ENCODE results near the gene AGO3.
"Not testable (repeated sequence)": the region's sequence is repeated elsewhere in the genome, so short reads cannot be mapped to it uniquely, and the experiment has no call there.

The AGO3 gene

DNA sequence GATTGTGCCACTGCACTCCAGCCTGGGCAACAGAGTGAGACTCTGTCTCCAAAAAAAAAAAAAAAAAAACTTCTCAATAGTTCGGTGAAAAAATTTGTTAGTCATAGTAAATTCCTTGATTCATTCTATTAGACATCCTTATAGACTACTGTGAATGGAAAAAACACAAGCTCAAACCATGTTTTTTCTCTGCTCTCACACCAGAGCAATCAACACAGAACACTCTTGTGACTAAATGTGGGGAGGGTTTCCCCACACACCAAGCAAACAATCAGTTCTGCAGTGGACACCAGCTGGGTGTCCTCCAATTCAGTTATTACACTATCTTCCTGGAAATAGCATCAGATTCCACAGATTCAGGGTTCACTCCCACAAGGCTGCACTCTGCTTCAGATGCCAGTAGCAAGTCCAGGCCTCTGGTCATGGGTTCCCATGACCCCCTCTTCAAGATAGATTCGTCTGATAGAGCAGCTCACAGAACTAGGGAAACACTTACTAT is 83.9 kb downstream of the AGO3 start:
- DNase-seq: no peak

DNA sequence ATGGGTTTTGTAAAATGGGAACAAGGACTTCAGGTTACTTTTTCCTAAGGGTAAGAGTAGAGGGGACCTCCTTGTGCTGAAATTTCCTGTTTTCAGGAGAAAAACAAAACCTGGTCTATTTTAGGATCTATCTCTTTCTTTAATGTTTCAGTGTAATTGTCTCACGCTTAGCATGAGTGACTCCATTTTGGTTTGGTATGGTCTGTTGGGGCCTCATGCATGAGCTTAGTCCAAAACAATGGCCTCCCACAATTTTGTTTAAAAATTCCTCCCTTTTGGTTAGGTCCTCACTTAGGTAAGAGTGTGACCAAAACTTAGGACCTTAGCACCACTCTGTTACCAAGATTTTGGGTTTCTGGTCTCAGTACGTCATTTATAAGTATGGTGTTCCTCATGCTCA is 85.8 kb downstream of the AGO3 start:
- no peak for DNase-seq

DNA sequence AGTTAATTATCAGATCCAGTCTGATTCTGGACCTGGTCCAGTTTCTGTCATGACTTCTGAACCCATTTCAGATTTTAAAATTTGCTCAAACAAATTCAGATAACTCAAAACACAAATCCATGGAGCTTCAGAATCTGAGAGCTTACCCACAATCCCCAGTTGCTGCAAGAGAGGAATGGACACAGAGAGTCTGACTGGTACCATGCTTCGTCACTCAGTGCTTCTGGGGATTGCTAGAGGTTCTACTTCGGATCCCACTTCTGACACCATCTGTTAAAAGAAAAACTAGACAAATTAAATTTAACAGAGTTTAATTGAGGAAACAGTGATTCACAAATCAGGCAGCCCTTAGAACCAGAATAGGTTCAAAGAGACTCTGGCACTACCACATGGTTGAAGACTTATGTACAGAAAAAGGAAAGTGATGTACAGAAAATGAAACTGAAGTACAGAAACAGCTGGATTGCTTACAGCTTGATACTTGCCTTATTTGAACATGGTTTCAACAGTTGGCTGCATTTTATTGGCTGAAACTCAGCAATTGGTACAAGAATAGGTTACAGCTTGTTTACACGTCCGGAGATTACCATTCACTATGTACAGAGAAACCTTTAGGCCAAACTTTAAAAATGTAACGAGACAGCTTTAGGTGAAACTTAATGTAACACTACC is 92.3 kb downstream of the AGO3 start:
- no peak for DNase-seq

DNA sequence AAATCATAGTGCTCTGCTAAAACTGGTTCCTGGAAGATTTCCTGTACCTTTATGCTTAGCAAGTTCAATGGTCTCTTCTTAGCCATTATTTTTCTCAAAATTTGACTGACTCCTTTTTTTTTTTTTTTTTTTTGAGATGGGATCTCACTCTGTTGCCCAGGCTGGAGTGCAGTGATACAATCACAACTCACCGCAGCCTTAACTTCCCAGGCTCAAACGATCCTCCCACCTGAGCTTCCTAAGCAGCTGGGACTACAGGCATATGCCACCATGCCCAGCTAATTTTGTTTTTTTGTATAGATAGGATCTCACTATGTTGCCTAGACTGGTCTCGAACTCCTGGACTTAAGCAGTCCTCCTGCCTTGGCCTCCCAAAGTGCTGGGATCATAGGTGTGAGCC is 93.1 kb downstream of the AGO3 start:
- DNase-seq: not testable (repeated sequence)

- no peak for DNase-seq
These were observed 93.9 kb downstream of the AGO3 start for GRCh38 chr1:36024847-36025246.

- DNase-seq: no peak
These were observed 96.9 kb downstream of the AGO3 start for GRCh38 chr1:36027766-36028165.

DNA sequence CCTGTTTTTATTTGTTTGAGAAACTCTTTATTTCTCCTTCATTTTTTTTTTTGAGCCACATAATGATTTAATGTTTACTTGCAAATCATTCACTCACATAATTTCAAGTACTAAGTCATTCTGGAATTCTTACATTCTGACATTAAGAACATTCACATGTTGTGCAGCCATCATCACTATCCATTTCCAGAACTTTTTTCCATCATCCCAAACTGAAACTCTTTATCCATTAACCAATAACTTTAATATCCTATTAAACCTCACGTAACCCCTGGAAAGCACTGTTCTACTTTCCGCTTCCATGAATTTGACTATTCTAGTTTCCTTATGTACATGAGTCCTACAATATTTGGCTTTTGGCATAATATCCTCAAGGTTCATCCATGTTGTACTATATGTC is 100.5 kb downstream of the AGO3 start:
- no peak for DNase-seq

DNA sequence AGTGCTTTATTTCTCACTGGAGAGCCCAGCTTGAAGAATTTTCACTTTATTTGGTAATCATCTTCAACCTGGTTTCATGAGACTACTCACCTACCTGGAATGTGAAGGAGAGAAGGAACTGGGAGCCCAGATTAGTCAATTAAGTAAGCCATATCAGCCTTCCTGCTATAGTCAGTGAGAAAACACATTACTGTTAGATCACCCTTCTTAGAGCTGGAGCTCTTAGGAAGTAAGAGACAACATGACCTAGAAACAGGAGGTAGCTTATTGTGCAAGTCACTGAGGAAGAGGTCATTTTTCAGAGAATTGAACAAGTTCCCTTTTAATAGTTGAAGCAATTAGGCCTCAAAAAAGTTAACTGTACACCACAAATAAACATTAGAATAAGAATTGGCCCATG is 103.8 kb downstream of the AGO3 start:
- no peak for DNase-seq

GRCh38 chr1:36035154-36035553 is 104.2 kb downstream of the AGO3 start:
- DNase-seq: no peak

- DNase-seq: no peak
These were observed 109.3 kb downstream of the AGO3 start for GRCh38 chr1:36040238-36040637.

- no peak for DNase-seq
These were observed 120.9 kb downstream of the AGO3 start for GRCh38 chr1:36051821-36052220.

DNA sequence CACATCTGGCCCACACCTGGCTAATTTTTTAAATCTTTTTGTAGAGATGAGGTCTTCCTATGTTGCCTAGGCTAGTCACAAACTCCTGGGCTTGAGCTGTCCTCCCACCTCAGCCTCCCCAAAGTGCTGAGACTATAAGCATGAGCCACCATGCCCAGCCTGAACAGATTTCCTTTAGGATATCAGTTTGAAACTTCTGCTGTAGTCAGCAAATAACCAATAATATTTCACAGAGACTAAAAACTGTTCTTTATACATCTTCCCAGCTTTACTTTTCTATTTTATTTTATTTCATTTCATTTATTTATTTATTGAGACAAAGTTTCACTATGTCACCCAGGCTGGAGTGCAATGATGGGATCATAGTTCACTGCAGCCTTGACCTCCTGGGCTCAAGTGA is 123.1 kb downstream of the AGO3 start:
- no peak for DNase-seq

- no peak for DNase-seq
These were observed 124.8 kb downstream of the AGO3 start for GRCh38 chr1:36055706-36056105.

DNA sequence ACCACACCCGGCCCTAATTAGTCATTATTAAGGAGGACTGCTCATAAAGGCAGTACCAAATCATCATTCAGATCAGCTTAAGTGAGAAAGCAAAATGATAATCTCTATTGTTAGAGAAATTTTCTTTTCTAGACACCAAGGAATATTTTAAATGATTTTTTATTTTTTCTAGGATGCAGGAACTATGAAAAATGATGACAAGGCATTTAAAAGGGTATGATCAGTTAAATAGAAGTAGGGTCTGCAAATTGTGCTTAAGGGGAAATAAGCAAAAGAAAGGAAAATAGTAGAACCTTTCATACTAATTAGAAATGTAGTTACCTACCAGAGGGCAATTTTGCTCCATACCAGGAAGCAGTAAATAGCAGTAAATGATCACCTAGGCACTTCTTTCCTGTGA is 131.4 kb downstream of the AGO3 start:
- no peak for DNase-seq

- DNase-seq: no peak
These were observed 137.0 kb downstream of the AGO3 start for GRCh38 chr1:36067871-36068270.

- DNase-seq: no peak
These were observed 138.0 kb downstream of the AGO3 start for GRCh38 chr1:36068866-36069265.

- DNase-seq: no peak
These were observed 139.4 kb downstream of the AGO3 start for GRCh38 chr1:36070349-36070748.

GRCh38 chr1:36076979-36077573 is 146.2 kb downstream of the AGO3 start:
- DNase-seq: no peak

- DNase-seq: no peak
These were observed 149.3 kb downstream of the AGO3 start for GRCh38 chr1:36080236-36080635.

- no peak for DNase-seq
These were observed 149.9 kb downstream of the AGO3 start for GRCh38 chr1:36080801-36081200.

DNA sequence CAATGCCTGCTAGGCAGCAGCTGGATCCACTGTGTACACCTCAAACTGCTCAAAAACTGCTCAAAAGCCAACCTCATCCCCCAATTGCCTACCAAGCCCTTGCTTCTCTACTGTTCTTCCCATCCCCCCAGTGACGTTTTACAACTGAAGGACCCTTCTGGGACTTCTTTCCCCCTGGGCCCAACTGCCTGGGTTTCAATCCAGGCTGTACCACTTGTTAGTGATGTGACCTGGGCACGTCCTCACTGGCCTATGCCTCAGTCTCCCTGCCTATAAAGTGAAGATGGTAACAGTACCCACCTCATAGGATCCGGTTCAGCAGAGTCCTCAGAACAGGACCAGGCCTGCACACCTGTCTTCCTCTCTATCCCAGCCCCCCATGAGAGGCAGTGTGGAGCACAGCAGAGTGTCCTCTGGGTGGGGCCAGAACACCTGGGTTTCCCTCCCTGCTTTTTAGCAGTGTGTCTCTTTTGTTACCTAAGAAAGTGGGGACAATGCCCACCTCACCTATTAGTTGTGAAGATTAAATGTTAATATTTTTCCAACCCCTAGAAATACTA is 151.1 kb downstream of the AGO3 start:
- no peak for DNase-seq

- DNase-seq: no peak
These were observed 152.3 kb downstream of the AGO3 start for GRCh38 chr1:36083219-36083618.

DNA sequence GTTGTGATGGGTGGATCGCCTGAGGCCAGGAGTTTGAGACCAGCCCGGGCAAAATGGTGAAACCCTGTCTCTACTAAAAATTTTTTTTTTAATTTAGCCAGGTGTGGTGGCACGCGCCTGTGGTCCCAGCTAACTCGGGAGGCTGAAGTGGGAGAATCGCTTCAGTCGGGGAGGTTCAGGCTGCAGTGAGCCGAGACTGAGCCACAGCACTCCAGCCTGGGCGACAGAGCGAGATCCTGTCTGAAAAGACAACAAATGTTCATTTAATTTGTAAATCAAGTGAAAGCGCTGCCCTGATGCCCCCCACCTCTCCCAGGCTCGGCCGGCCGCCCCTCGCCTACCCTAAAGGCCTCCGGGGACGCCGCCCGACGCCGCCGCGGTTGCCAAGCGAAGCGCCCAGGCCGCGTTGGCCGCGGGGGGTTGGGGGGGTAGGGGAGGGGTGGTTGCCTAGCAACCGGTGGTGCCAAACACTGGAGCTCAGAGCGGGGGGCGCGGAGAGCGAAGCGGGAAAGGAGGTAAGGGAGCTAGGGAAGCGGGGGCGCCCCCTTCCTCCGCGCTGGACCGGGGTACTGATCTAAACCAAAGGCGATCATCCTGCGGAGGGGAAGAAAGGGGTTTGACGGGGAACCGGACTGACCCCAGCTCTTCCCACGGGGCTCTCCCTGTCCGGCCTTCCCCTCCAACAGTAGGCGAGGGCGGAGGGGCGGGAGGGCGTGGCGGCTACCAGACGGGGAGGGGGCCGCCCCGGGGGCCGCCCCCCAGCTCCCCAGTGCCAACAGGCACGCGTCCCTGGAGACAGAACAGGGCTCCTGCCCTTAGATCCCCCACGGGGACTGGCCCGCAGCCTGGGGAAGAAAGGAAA is 153.0 kb downstream of the AGO3 start, which contains the start of gene TEKT2:
TEKT2 (plus strand) TSS at position 460 of the 862 bp plus-strand sequence. CDS start 828 bp downstream, outside the sequence.
- no peak for DNase-seq

Measured in activated CD8-positive, alpha-beta memory T cell treated with anti-CD3 and anti-CD28 coated beads for 24 hours (primary cell).